ENCODE results near the gene EXO5.

DNA sequence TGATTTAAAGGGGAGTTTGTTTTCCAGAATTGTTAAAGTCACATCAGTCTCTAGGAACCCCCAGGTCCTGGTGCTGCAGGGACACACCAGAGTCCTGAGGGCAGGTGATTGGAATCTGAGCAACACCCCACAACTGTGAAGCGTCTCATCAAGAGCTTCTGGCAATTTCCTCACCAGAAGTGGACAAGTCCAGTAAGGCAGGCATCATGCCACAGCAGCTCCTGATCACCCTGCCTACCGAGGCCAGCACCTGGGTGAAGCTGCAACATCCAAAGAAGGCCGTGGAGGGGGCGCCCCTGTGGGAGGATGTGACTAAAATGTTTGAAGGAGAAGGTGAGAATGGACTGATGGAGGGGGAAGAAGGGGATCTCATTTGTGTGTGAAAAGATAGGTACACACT, 29.4 kb upstream of the EXO5 start:
- TF ChIP-seq, protein P1, sequence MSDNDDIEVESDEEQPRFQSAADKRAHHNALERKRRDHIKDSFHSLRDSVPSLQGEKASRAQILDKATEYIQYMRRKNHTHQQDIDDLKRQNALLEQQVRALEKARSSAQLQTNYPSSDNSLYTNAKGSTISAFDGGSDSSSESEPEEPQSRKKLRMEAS (IDR thresholded peaks at IDR 0.05) = no peak
- TF ChIP-seq TAF1 (conservative IDR thresholded peaks at IDR 0.05) = no peak
- no peak for TF ChIP-seq YY1 (IDR thresholded peaks at IDR 0.05)
- no peak for TF ChIP-seq REST (IDR thresholded peaks at IDR 0.05)
- no peak for TF ChIP-seq CTCF (IDR thresholded peaks at IDR 0.05; ENCODE audit: low read depth, low read length, missing input control)
- no peak for TF ChIP-seq JUND (IDR thresholded peaks at IDR 0.05)
- TF ChIP-seq SP1 (IDR thresholded peaks at IDR 0.05) = no peak
- TF ChIP-seq, protein P2, sequence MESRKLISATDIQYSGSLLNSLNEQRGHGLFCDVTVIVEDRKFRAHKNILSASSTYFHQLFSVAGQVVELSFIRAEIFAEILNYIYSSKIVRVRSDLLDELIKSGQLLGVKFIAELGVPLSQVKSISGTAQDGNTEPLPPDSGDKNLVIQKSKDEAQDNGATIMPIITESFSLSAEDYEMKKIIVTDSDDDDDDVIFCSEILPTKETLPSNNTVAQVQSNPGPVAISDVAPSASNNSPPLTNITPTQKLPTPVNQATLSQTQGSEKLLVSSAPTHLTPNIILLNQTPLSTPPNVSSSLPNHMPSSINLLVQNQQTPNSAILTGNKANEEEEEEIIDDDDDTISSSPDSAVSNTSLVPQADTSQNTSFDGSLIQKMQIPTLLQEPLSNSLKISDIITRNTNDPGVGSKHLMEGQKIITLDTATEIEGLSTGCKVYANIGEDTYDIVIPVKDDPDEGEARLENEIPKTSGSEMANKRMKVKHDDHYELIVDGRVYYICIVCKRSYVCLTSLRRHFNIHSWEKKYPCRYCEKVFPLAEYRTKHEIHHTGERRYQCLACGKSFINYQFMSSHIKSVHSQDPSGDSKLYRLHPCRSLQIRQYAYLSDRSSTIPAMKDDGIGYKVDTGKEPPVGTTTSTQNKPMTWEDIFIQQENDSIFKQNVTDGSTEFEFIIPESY (IDR thresholded peaks at IDR 0.05) = no peak
- no peak for TF ChIP-seq GABPA (IDR thresholded peaks at IDR 0.05 in 1 of 2, conservative IDR thresholded peaks at IDR 0.05 in 1 of 2)
- no peak for TF ChIP-seq RAD21 (IDR thresholded peaks at IDR 0.05)
- no peak for TF ChIP-seq RXRA (IDR thresholded peaks at IDR 0.05)
- no peak for TF ChIP-seq EGR1 (IDR thresholded peaks at IDR 0.05; ENCODE audit: low read depth in 2 of 2)

All from liver (tissue), 3 donors.